ENCODE measurements around the gene MICAL2.

GRCh38 chr11:12167061-12168000 lies 56.9 kb downstream of the MICAL2 start:
- TF ChIP-seq CTCF (IDR thresholded peaks at IDR 0.05) (no peak), ZFX (IDR thresholded peaks at IDR 0.05; ENCODE audit: borderline replicate concordance) (no peak)

Measured in 22Rv1 (cell line).